ENCODE results near the gene OSBPL10. TPM values are rescaled to one million over a fixed set of nuclear protein-coding genes. Genes with fewer than 3 reads are reported as not detected.

The OSBPL10 gene
- total RNA-seq, 1 experiment from 2014 or later = 48.0 TPM

- Histone ChIP-seq H3K4me3 (ENCODE audit: low read length) (no peak overlapping the region), H3K79me2 (ENCODE audit: low read length) (no peaks in the 10 kb centered on the region), H3K27ac (ENCODE audit: low read length) (no peak overlapping the region), H2AFZ (ENCODE audit: low read length) (no peak overlapping the region), H3K4me1 (ENCODE audit: insufficient read depth, low read length) (no peaks in the 10 kb centered on the region), H3K9me2 (replicated peaks; ENCODE audit: low read length) (no peaks in the 10 kb centered on the region), H3F3A (ENCODE audit: low read length, unreplicated experiment) (no peaks in the 10 kb centered on the region), H4K20me1 (ENCODE audit: low read length) (no peaks in the 10 kb centered on the region), H3K9me3 (ENCODE audit: low read length) (no peaks in the 10 kb centered on the region), H3K4me2 (ENCODE audit: low read length) (no peak overlapping the region), H3K27me3 (ENCODE audit: low read length) (no peaks in the 10 kb centered on the region), H3K9ac (ENCODE audit: low read length) (no peak overlapping the region), H3K36me3 (ENCODE audit: low read depth, low read length) (no peaks in the 10 kb centered on the region)
- ChIA-PET POLR2A (ENCODE audit: unreplicated experiment) (no interaction called here), CTCF (no interaction called here)
- ATAC-seq = no peak
- DNase-seq = no peak
- TF ChIP-seq EZH2phosphoT487 (IDR thresholded peaks at IDR 0.05; ENCODE audit: borderline replicate concordance, low read length) = no peak
- no peak for TF ChIP-seq CTCF (conservative IDR thresholded peaks at IDR 0.05; ENCODE audit: low read depth, low read length)
- no peak for TF ChIP-seq EZH2 (IDR thresholded peaks at IDR 0.05; ENCODE audit: low read length, unreplicated experiment)
- BruUV-seq (replicated peaks) = no TSS peak
- intact Hi-C loops (cut with micrococcal nuclease) = no loop called here
Measured at GRCh38 chr3:31859245-31859644, 121.8 kb downstream of the OSBPL10 start.

GRCh38 chr3:31858439-31858838 lies 122.6 kb downstream of the OSBPL10 start:
- Histone ChIP-seq H2AFZ (ENCODE audit: low read length) (no peak overlapping the region), H3K4me2 (ENCODE audit: low read length) (no peak overlapping the region), H3K27me3 (ENCODE audit: low read length) (no peaks in the 10 kb centered on the region), H3K9ac (ENCODE audit: low read length) (no peak overlapping the region), H3K9me2 (replicated peaks; ENCODE audit: low read length) (no peaks in the 10 kb centered on the region), H3K36me3 (ENCODE audit: low read depth, low read length) (no peaks in the 10 kb centered on the region), H3K9me3 (ENCODE audit: low read length) (no peaks in the 10 kb centered on the region), H3K27ac (ENCODE audit: low read length) (no peak overlapping the region), H3K4me1 (ENCODE audit: insufficient read depth, low read length) (no peaks in the 10 kb centered on the region), H3K4me3 (ENCODE audit: low read length) (no peak overlapping the region), H4K20me1 (ENCODE audit: low read length) (no peaks in the 10 kb centered on the region), H3K79me2 (ENCODE audit: low read length) (no peaks in the 10 kb centered on the region), H3F3A (ENCODE audit: low read length, unreplicated experiment) (no peaks in the 10 kb centered on the region)
- ChIA-PET POLR2A (ENCODE audit: unreplicated experiment) (no interaction called here), CTCF (no interaction called here)
- ATAC-seq (peak; percentile 78), DNase-seq (peak; percentile 48)
- BruUV-seq (replicated peaks) = TSS peak; percentile 7
- no peak for TF ChIP-seq EZH2phosphoT487 (IDR thresholded peaks at IDR 0.05; ENCODE audit: borderline replicate concordance, low read length)
- TF ChIP-seq CTCF (conservative IDR thresholded peaks at IDR 0.05; ENCODE audit: low read depth, low read length) = peak; percentile 54
- intact Hi-C loops (cut with micrococcal nuclease) = loop anchor here (1.0 kb wide), 1 partner anchor 160 kb away; no protein-coding TSS in a partner anchor

GRCh38 chr3:31853580-31853979 lies 127.5 kb downstream of the OSBPL10 start:
- H3K27ac ChIP-seq (ENCODE audit: low read length) = no peak overlapping the region
- H3K4me1 ChIP-seq (ENCODE audit: insufficient read depth, low read length) = no peaks in the 10 kb centered on the region
- no peaks in the 10 kb centered on the region for H3K36me3 ChIP-seq (ENCODE audit: low read depth, low read length)
- H2AFZ ChIP-seq (ENCODE audit: low read length) = no peak overlapping the region
- H3K9me2 ChIP-seq (replicated peaks; ENCODE audit: low read length) = no peaks in the 10 kb centered on the region
- H4K20me1 ChIP-seq (ENCODE audit: low read length) = no peaks in the 10 kb centered on the region
- H3K4me2 ChIP-seq (ENCODE audit: low read length) = no peak overlapping the region
- ChIA-PET CTCF (no interaction called here), POLR2A (ENCODE audit: unreplicated experiment) (no interaction called here)
- ATAC-seq = no peak
- no peaks in the 10 kb centered on the region for H3K79me2 ChIP-seq (ENCODE audit: low read length)
- no TSS peak for BruUV-seq (replicated peaks)
- H3K9me3 ChIP-seq (ENCODE audit: low read length) = no peaks in the 10 kb centered on the region
- H3K9ac ChIP-seq (ENCODE audit: low read length) = no peak overlapping the region
- H3K27me3 ChIP-seq (ENCODE audit: low read length) = no peaks in the 10 kb centered on the region
- intact Hi-C loops (cut with micrococcal nuclease) = no loop called here
- no peak overlapping the region for H3K4me3 ChIP-seq (ENCODE audit: low read length)
- TF ChIP-seq EZH2 (IDR thresholded peaks at IDR 0.05; ENCODE audit: low read length, unreplicated experiment) (no peak), CTCF (conservative IDR thresholded peaks at IDR 0.05; ENCODE audit: low read depth, low read length) (no peak), EZH2phosphoT487 (IDR thresholded peaks at IDR 0.05; ENCODE audit: borderline replicate concordance, low read length) (no peak)
- DNase-seq = no peak
- no peaks in the 10 kb centered on the region for H3F3A ChIP-seq (ENCODE audit: low read length, unreplicated experiment)

Measured in PC-3 (cell line).